IMR-90 (cell line): ENCODE results near the gene BMP10. TPM values are rescaled to one million over a fixed set of nuclear protein-coding genes. Genes with fewer than 3 reads are reported as not detected.
A peak's percentile ranks its signal among the peaks of the same experiment; 100 is the strongest.

Experiments
- ATAC-seq: fragments of 200-7000 bp; cut with Tn5 transposase; 2 replicates; pipeline ENCODE4 v1.9.1; 2020; ENCODE audit warnings: low read depth, mild to moderate bottlenecking, moderate library complexity
- BruUV-seq: library from RNA; stranded (reverse); fragments of 400-500 nt; replicated peaks from 2 replicates; lab custom pipeline; 2021; lab: Mats Ljungman, UMichigan
- CTCF ChIA-PET: fragments of 300-600 bp; formaldehyde crosslinking; extraction: SDS; loops from one replicate; lab custom pipeline; 2021; ENCODE audit warnings: antibody characterized with exemption; lab: Yijun Ruan, JAX
- POLR2A ChIA-PET: fragments of 300-600 bp; sonication (Branson Sonifier 250); formaldehyde crosslinking; loops from one replicate; lab custom pipeline; 2022; ENCODE audit warnings: antibody characterized with exemption; ENCODE audit not compliant: unreplicated experiment; lab: Charles Lee
- DNase-seq: peaks from one replicate; pipeline ENCODE4 v3.0.0; 2013
- H2AFZ ChIP-seq: replicated peaks from 2 replicates; pipeline ENCODE3; 2013; ENCODE audit warnings: low read length, mild to moderate bottlenecking; ENCODE audit not compliant: poor library complexity
- H2AK5ac ChIP-seq: 2 replicates; pipeline ENCODE4 v1.6.1; 2013; ENCODE audit warnings: low read depth, low read length, inconsistent platforms
- H2AK9ac ChIP-seq: replicated peaks from 2 replicates; pipeline ENCODE3; 2013; ENCODE audit warnings: mild to moderate bottlenecking, low read depth, low read length, moderate library complexity; ENCODE audit not compliant: poor library complexity
- H2BK120ac ChIP-seq: 2 replicates; pipeline ENCODE4 v1.6.1; 2013; ENCODE audit warnings: low read depth, low read length, inconsistent platforms
- H2BK15ac ChIP-seq: 3 replicates; pipeline ENCODE4 v1.6.1; 2013; ENCODE audit warnings: low read depth, low read length, inconsistent platforms
- H2BK20ac ChIP-seq: 2 replicates; pipeline ENCODE4 v1.6.1; 2013; ENCODE audit warnings: low read depth, mild to moderate bottlenecking, inconsistent platforms, low read length, moderate library complexity
- H2BK5ac ChIP-seq: 2 replicates; pipeline ENCODE4 v1.6.1; 2013; ENCODE audit warnings: mild to moderate bottlenecking, low read depth, low read length, inconsistent platforms; ENCODE audit not compliant: poor library complexity, severe bottlenecking
- H3K14ac ChIP-seq: replicated peaks from 2 replicates; pipeline ENCODE4 v1.6.1; 2013; ENCODE audit warnings: low read depth, low read length, inconsistent platforms
- H3K18ac ChIP-seq: 2 replicates; pipeline ENCODE4 v1.6.1; 2013; ENCODE audit warnings: low read depth, low read length, control low read depth
- H3K23ac ChIP-seq: 2 replicates; pipeline ENCODE4 v1.6.1; 2013; ENCODE audit warnings: low read depth, low read length, inconsistent platforms
- H3K27ac ChIP-seq: 2 replicates; pipeline ENCODE4 v1.5.1; 2013; ENCODE audit warnings: mild to moderate bottlenecking, control low read depth, low read length; ENCODE audit not compliant: insufficient read depth
- H3K27me3 ChIP-seq: 2 replicates; pipeline ENCODE4 v1.6.1; 2013; ENCODE audit warnings: low read length; ENCODE audit not compliant: control insufficient read depth, insufficient read depth
- H3K36me3 ChIP-seq: 2 replicates; pipeline ENCODE4 v1.6.1; 2013; ENCODE audit warnings: low read length, mixed read lengths; ENCODE audit not compliant: control insufficient read depth, insufficient read depth
- H3K4ac ChIP-seq: 2 replicates; pipeline ENCODE4 v1.6.1; 2013; ENCODE audit warnings: low read depth, low read length, inconsistent platforms
- H3K4me1 ChIP-seq: 2 replicates; pipeline ENCODE4 v1.6.1; 2013; ENCODE audit warnings: low read length, mixed read lengths; ENCODE audit not compliant: control insufficient read depth, insufficient read depth
- H3K4me2 ChIP-seq: 2 replicates; pipeline ENCODE4 v1.6.1; 2013; ENCODE audit warnings: low read depth, mild to moderate bottlenecking, control low read depth, low read length, moderate library complexity
- H3K4me3 ChIP-seq: 2 replicates; pipeline ENCODE4 v1.5.1; 2013; ENCODE audit warnings: low read depth, mild to moderate bottlenecking, control low read depth, low read length, moderate library complexity; ENCODE audit not compliant: insufficient read depth
- H3K56ac ChIP-seq: 2 replicates; pipeline ENCODE4 v1.6.1; 2013; ENCODE audit warnings: low read length, inconsistent platforms; ENCODE audit not compliant: insufficient read depth; ENCODE audit errors: extremely low read depth
- H3K79me1 ChIP-seq, 2 experiments: 2 replicates each; pipeline ENCODE4 v1.6.1; 2013; ENCODE audit warnings: low read length in 2 of 2, inconsistent platforms in 1 of 2, low read depth in 1 of 2
- H3K9ac ChIP-seq: 2 replicates; pipeline ENCODE4 v1.6.1; 2013; ENCODE audit warnings: low read depth, low read length, control low read depth
- H3K9me1 ChIP-seq: 2 replicates; pipeline ENCODE4 v1.6.1; 2013; ENCODE audit warnings: low read length, inconsistent platforms; ENCODE audit not compliant: insufficient read depth
- H3K9me3 ChIP-seq: 2 replicates; pipeline ENCODE4 v1.6.1; 2013; ENCODE audit warnings: low read length; ENCODE audit not compliant: control insufficient read depth, insufficient read depth
- H4K20me1 ChIP-seq: 2 replicates; pipeline ENCODE4 v1.6.1; 2013; ENCODE audit warnings: low read length, inconsistent platforms; ENCODE audit not compliant: insufficient read depth
- H4K5ac ChIP-seq: 2 replicates; pipeline ENCODE4 v1.6.1; 2013; ENCODE audit warnings: mild to moderate bottlenecking, low read depth, low read length, control low read depth
- H4K8ac ChIP-seq, 2 experiments: 2 replicates each; pipeline ENCODE4 v1.6.1; 2013; ENCODE audit warnings: low read depth in 2 of 2, low read length in 2 of 2, control low read depth in 1 of 2, inconsistent platforms in 1 of 2
- H4K91ac ChIP-seq: 2 replicates; pipeline ENCODE4 v1.6.1; 2013; ENCODE audit warnings: low read depth, low read length, inconsistent platforms; ENCODE audit not compliant: insufficient read depth
- BHLHE40 ChIP-seq: fragments of 150-350 bp; IDR thresholded peaks from 2 replicates; pipeline ENCODE4 v1.6.1; 2016; ENCODE audit warnings: mild to moderate bottlenecking, low read depth, low read length
- CEBPB ChIP-seq: IDR thresholded peaks from 2 replicates; pipeline ENCODE4 v1.6.1; 2012; ENCODE audit warnings: low read depth, low read length, improper control_type of control experiment
- CTCF ChIP-seq: conservative IDR thresholded peaks from 2 replicates; pipeline ENCODE4 v1.5.1; 2012; ENCODE audit warnings: mild to moderate bottlenecking, low read depth, low read length, improper control_type of control experiment
- ELK1 ChIP-seq: fragments of 150-350 bp; IDR thresholded peaks from 2 replicates; pipeline ENCODE4 v1.6.1; 2016; ENCODE audit warnings: low read depth, mild to moderate bottlenecking, low read length, moderate library complexity, borderline replicate concordance
- MAFK ChIP-seq: IDR thresholded peaks from 2 replicates; pipeline ENCODE4 v1.6.1; 2012; ENCODE audit warnings: low read depth, low read length, improper control_type of control experiment
- MAZ ChIP-seq: IDR thresholded peaks from 2 replicates; pipeline ENCODE4 v1.6.1; 2012; ENCODE audit warnings: low read depth, mild to moderate bottlenecking, low read length, improper control_type of control experiment, moderate library complexity, borderline replicate concordance
- MXI1 ChIP-seq: IDR thresholded peaks from 2 replicates; pipeline ENCODE4 v1.6.1; 2012; ENCODE audit warnings: low read depth, mild to moderate bottlenecking, low read length, moderate library complexity, borderline replicate concordance
- POLR2A ChIP-seq: IDR thresholded peaks from 2 replicates; pipeline ENCODE4 v1.6.1; 2012; ENCODE audit warnings: mild to moderate bottlenecking, low read depth, low read length
- RAD21 ChIP-seq: IDR thresholded peaks from 2 replicates; pipeline ENCODE4 v1.6.1; 2012; ENCODE audit warnings: low read length, improper control_type of control experiment
- RCOR1 ChIP-seq: IDR thresholded peaks from 2 replicates; pipeline ENCODE4 v1.6.1; 2012; ENCODE audit warnings: mild to moderate bottlenecking, low read length, improper control_type of control experiment; ENCODE audit not compliant: insufficient replicate concordance
- RFX5 ChIP-seq: IDR thresholded peaks from 2 replicates; pipeline ENCODE4 v1.8.0; 2012; ENCODE audit warnings: low read depth, mild to moderate bottlenecking, low read length, moderate library complexity
- USF2 ChIP-seq: fragments of 150-350 bp; IDR thresholded peaks from 2 replicates; pipeline ENCODE4 v1.6.1; 2017; ENCODE audit warnings: mild to moderate bottlenecking, antibody characterized with exemption, low read length, low read depth
- WGBS, 2 experiments: methylation state at CpG; one replicate each; pipeline versions ENCODE4 v1.1.5 to v1.1.7; 2013; ENCODE audit warnings: missing lambda C conversion rate in 2 of 2; ENCODE audit not compliant: insufficient read length in 1 of 2; ENCODE audit errors: extremely low coverage in 2 of 2; 5-methylcytosine and 5-hydroxymethylcytosine counted together
- dilution Hi-C: fragments of 300-500 bp; cut with HindIII; formaldehyde crosslinking; loops from one replicate; pipeline ENCODE4 v1.14.3; 2018; ENCODE audit warnings: low sequenced_read_pairs; ENCODE audit not compliant: unreplicated experiment
- in situ Hi-C: fragments of 300-500 bp; cut with MboI; formaldehyde crosslinking; loops from 3 replicates; pipeline ENCODE4 v1.14.3; 2019; ENCODE audit warnings: low sequenced_read_pairs, inconsistent platforms, mixed read lengths
- intact Hi-C: fragments of 100-400 bp; cut with micrococcal nuclease; formaldehyde crosslinking; loops from 2 replicates; pipeline ENCODE4 v1.10.0; 2022
- polyA plus RNA-seq, 3 experiments: library from polyadenylated mRNA; depleted of rRNA; stranded (reverse); fragments of >200 nt; gene quantifications; 2 replicates each; pipeline ENCODE4 v1.2.3, GENCODE V29; 2012; ENCODE audit warnings: low replicate concordance in 1 of 3
- total RNA-seq: library from RNA; depleted of rRNA; stranded (reverse); fragments of >200 nt; gene quantifications from 2 replicates; pipeline ENCODE4 v1.2.3, GENCODE V29; 2012

BMP10 gene
- total and polyA plus RNA-seq, 2 of the 4 experiments (the other 2 are of a cell fraction) = not detected

GRCh38 chr2:68871159-68871764 is at the start of gene BMP10 (continued):
- no peak for TF ChIP-seq MAFK

GRCh38 chr2:68920481-68921170 is 49.4 kb upstream of the BMP10 start:
- H4K5ac ChIP-seq = no peak overlapping the region; the same call in 1 of the 2 replicates
- H3K4me2 ChIP-seq = no peak overlapping the region; the same call in 1 of the 2 replicates
- H3K4me3 ChIP-seq = no peak overlapping the region
- no peak overlapping the region; the same call in 1 of the 2 replicates for H3K18ac ChIP-seq
- H2AK9ac ChIP-seq = no peak overlapping the region
- peaks cover 9% of the 10 kb centered on the region for H3K9me1 ChIP-seq
- no peak overlapping the region for H2BK120ac ChIP-seq
- H2BK15ac ChIP-seq = no peak overlapping the region
- intact Hi-C loops = no loop called here
- no peaks in the 10 kb centered on the region for H3K36me3 ChIP-seq
- dilution Hi-C loops = no loop called here
- H2BK5ac ChIP-seq = no peak overlapping the region
- H3K56ac ChIP-seq = no peak overlapping the region
- H3K27ac ChIP-seq = no peak overlapping the region
- no CpG with 5 or more reads among the region's 6 CpGs for WGBS, 2 experiments
- no peaks in the 10 kb centered on the region for H3K27me3 ChIP-seq
- peaks cover 3% of the 10 kb centered on the region; the same call in 1 of the 2 replicates for H3K4me1 ChIP-seq
- H4K20me1 ChIP-seq = no peaks in the 10 kb centered on the region
- no peak overlapping the region for H2AFZ ChIP-seq
- no peak for ATAC-seq
- H3K4ac ChIP-seq = no peak overlapping the region
- no peak overlapping the region for H3K9ac ChIP-seq
- H2AK5ac ChIP-seq = no peak overlapping the region
- peak overlapping the region; percentile 12; the same call in 1 of the 2 replicates for H2BK20ac ChIP-seq
- in situ Hi-C loops = loop anchor here (10.0 kb wide), 1 partner anchor 456 kb away; the partner anchor contains the start of genes APLF and FBXO48
- no peaks in the 10 kb centered on the region; the same call in 1 of the 2 replicates for H3K9me3 ChIP-seq
- ChIA-PET POLR2A (no interaction called here), CTCF (interaction anchor here (0.7 kb wide), 1 partner anchor 211 kb away, joined by 3 read pairs; no protein-coding TSS in a partner anchor)
- no TSS peak for BruUV-seq
- no peak overlapping the region for H4K91ac ChIP-seq
- H3K23ac ChIP-seq = no peak overlapping the region
- TF ChIP-seq ELK1 = no peak
- TF ChIP-seq RAD21 = no peak
- no peak for TF ChIP-seq USF2
- no peak for TF ChIP-seq MAZ
- TF ChIP-seq BHLHE40 = no peak
- TF ChIP-seq CTCF = no peak
- TF ChIP-seq CEBPB = no peak
- TF ChIP-seq POLR2A = no peak
- TF ChIP-seq RCOR1 = no peak
- TF ChIP-seq RFX5 = no peak
- TF ChIP-seq MXI1 = no peak
- DNase-seq = no peak
- H4K8ac ChIP-seq = no peak overlapping the region
- no peak overlapping the region for H3K14ac ChIP-seq
- H3K79me1 ChIP-seq = no peaks in the 10 kb centered on the region
